GM12878 (cell line): ENCODE measurements around the gene RNF220. TPM values are rescaled to one million over a fixed set of nuclear protein-coding genes. Genes with fewer than 3 reads are reported as not detected.

ENCODE experiments used
- ATAC-seq: fragments of 200-7000 bp; cut with Tn5 transposase; 3 replicates; pipeline ENCODE4 v1.9.1; 2020; ENCODE audit warnings: mild to moderate bottlenecking, moderate library complexity
- BruUV-seq: library from RNA; stranded (reverse); fragments of 400-500 nt; replicated peaks from 2 replicates; lab custom pipeline; 2021; lab: Mats Ljungman, UMichigan
- CTCF ChIA-PET: fragments of 300-600 bp; sonication (Branson Sonifier 250); formaldehyde crosslinking; extraction: SDS; loops from one replicate; lab custom pipeline; 2021; ENCODE audit warnings: inconsistent platforms; lab: Yijun Ruan, JAX
- POLR2A ChIA-PET: fragments of 350-600 bp; formaldehyde crosslinking; extraction: SDS; loops from one replicate; lab custom pipeline; 2021; ENCODE audit warnings: inconsistent platforms; lab: Charles Lee
- RAD21 ChIA-PET: fragments of 300-600 bp; sonication (Branson Sonifier 250); formaldehyde crosslinking; loops from one replicate; lab custom pipeline; 2023; ENCODE audit warnings: antibody characterized with exemption; ENCODE audit not compliant: unreplicated experiment; lab: Charles Lee
- SMC1A ChIA-PET: fragments of 300-600 bp; sonication (Branson Sonifier 250); formaldehyde crosslinking; loops from one replicate; lab custom pipeline; 2023; ENCODE audit not compliant: unreplicated experiment, uncharacterized antibody; lab: Charles Lee
- DNase-seq: peaks from one replicate; pipeline ENCODE4 v3.0.0-alpha.2; 2011; ENCODE audit warnings: low read depth, low spot score
- FAIRE-seq: peaks from 3 replicates; lab custom pipeline; 2011; peaks lifted over from hg19 to GRCh38; lab: Jason Lieb, UNC
- H2AFZ ChIP-seq: 2 replicates; pipeline ENCODE4 v1.6.0; 2011; ENCODE audit warnings: low read depth, low read length, control low read depth; ENCODE audit not compliant: control insufficient read depth
- H3K27ac ChIP-seq: 2 replicates; pipeline ENCODE4 v1.5.1; 2011; ENCODE audit warnings: control low read depth; ENCODE audit not compliant: control insufficient read depth, insufficient read depth
- H3K27me3 ChIP-seq, 2 experiments: replicated peaks in 1 of 2; 2 replicates each; pipeline versions ENCODE4 v1.6.0 to v1.6.1; 2011; ENCODE audit warnings: low read length in 1 of 2; ENCODE audit not compliant: control insufficient read depth in 2 of 2, insufficient read depth in 2 of 2
- H3K36me3 ChIP-seq, 2 experiments: 2 replicates each; pipeline ENCODE4 v1.5.1; 2011; ENCODE audit warnings: low read length in 1 of 2; ENCODE audit not compliant: control insufficient read depth in 2 of 2, insufficient read depth in 2 of 2
- H3K4me1 ChIP-seq: 2 replicates; pipeline ENCODE4 v1.6.1; 2011; ENCODE audit warnings: mild to moderate bottlenecking, low read length, moderate library complexity, mixed read lengths; ENCODE audit not compliant: control insufficient read depth, insufficient read depth
- H3K4me2 ChIP-seq: 2 replicates; pipeline ENCODE4 v1.6.0; 2011; ENCODE audit warnings: control low read depth; ENCODE audit not compliant: control insufficient read depth, insufficient read depth
- H3K4me3 ChIP-seq: fragments of 200-600 bp; sonication (generic); 2 replicates; pipeline ENCODE4 v1.5.1; 2016
- H3K79me2 ChIP-seq: 2 replicates; pipeline ENCODE4 v1.6.0; 2011; ENCODE audit warnings: low read length; ENCODE audit not compliant: control insufficient read depth, insufficient read depth
- H3K9ac ChIP-seq: 2 replicates; pipeline ENCODE4 v1.8.0; 2011; ENCODE audit warnings: low read length, control low read depth, mixed read lengths; ENCODE audit not compliant: control insufficient read depth, insufficient read depth
- H3K9me3 ChIP-seq: replicated peaks from 3 replicates; pipeline ENCODE4 v1.5.1; 2011; ENCODE audit warnings: mild to moderate bottlenecking, low read length; ENCODE audit not compliant: control insufficient read depth, insufficient read depth
- H4K20me1 ChIP-seq: 2 replicates; pipeline ENCODE4 v1.6.0; 2011; ENCODE audit not compliant: control insufficient read depth, insufficient read depth
- ATF2 ChIP-seq: IDR thresholded peaks from 2 replicates; pipeline ENCODE4 v1.6.1; 2012; ENCODE audit warnings: low read length, inconsistent platforms
- BCL3 ChIP-seq: IDR thresholded peaks from 2 replicates; pipeline ENCODE4 v1.6.1; 2011; ENCODE audit warnings: borderline replicate concordance, low read depth, mild to moderate bottlenecking, moderate library complexity, low read length; ENCODE audit not compliant: insufficient read depth, poor library complexity, severe bottlenecking
- CHD1 ChIP-seq: IDR thresholded peaks from 2 replicates; pipeline ENCODE4 v1.6.1; 2012; ENCODE audit warnings: low read depth, low read length, improper control_type of control experiment
- CHD2 ChIP-seq: IDR thresholded peaks from 2 replicates; pipeline ENCODE4 v1.6.1; 2011; ENCODE audit warnings: low read depth, low read length, improper control_type of control experiment, borderline replicate concordance
- EED ChIP-seq: sonication (generic); IDR thresholded peaks from 2 replicates; pipeline ENCODE4 v1.6.1; 2016; ENCODE audit warnings: antibody characterized with exemption, low read depth
- IKZF2 ChIP-seq, 2 experiments: fragments of 450-650 bp; IDR thresholded peaks; 2 replicates each; pipeline ENCODE4 v1.6.1; 2017; ENCODE audit warnings: mild to moderate bottlenecking in 2 of 2, moderate library complexity in 2 of 2
- KAT2A ChIP-seq: conservative IDR thresholded peaks from 2 replicates; pipeline ENCODE4 v1.6.1; 2011; ENCODE audit warnings: low read depth, low read length; ENCODE audit not compliant: control insufficient read depth
- MTA3 ChIP-seq: IDR thresholded peaks from 2 replicates; pipeline ENCODE4 v1.6.1; 2012; ENCODE audit warnings: low read length, inconsistent platforms, borderline replicate concordance
- SKIL ChIP-seq: fragments of 450-650 bp; IDR thresholded peaks from 2 replicates; pipeline ENCODE4 v1.6.1; 2017; ENCODE audit warnings: mild to moderate bottlenecking, low read depth, inconsistent platforms; ENCODE audit not compliant: poor library complexity, severe bottlenecking
- TCF12 ChIP-seq: IDR thresholded peaks from 2 replicates; pipeline ENCODE4 v1.6.1; 2011; ENCODE audit warnings: low read depth, mild to moderate bottlenecking, low read length
- WGBS: methylation state at CpG from one replicate; pipeline ENCODE4 v1.1.6; 2016; ENCODE audit warnings: low lambda C conversion rate; ENCODE audit not compliant: insufficient replicate concordance, insufficient coverage; ENCODE audit errors: missing lambda C conversion rate; 5-methylcytosine and 5-hydroxymethylcytosine counted together
- in situ Hi-C: fragments of 300-500 bp; cut with MboI; formaldehyde crosslinking; loops from 9 replicates; pipeline ENCODE4 v1.14.3; 2018; ENCODE audit warnings: mixed read lengths
- intact Hi-C: fragments of 100-400 bp; cut with micrococcal nuclease; formaldehyde crosslinking; loops from one replicate; pipeline ENCODE4 v1.14.2; 2022; ENCODE audit not compliant: unreplicated experiment
- polyA plus RNA-seq, 11 experiments: library from polyadenylated mRNA; depleted of rRNA in 4 of 11; unstranded in 6 of 11; stranded (reverse) in 5 of 11; fragments of >200 nt; fragmentation: Nextera tagmentation in 4 of 11; fragmentation: Illumina TruSeq in 1 of 11; extraction: Ambion mirVana in 4 of 11; extraction: Trizol in 1 of 11; gene quantifications; 1 replicate in 1 of 11; 2 replicates in 10 of 11; pipeline versions ENCODE4 v1.2.1 to v1.2.3, GENCODE V29; 2011 to 2016; ENCODE audit warnings: inconsistent platforms in 2 of 11, missing spikeins in 2 of 11, low read depth in 1 of 11
- total RNA-seq, 4 experiments: library from RNA; depleted of rRNA in 3 of 4; stranded (reverse); fragments of >200 nt in 3 of 4; fragmentation: Illumina TruSeq in 1 of 4; extraction: Trizol in 1 of 4; gene quantifications; 2 replicates each; pipeline versions ENCODE4 v1.2.1 to v1.2.3, GENCODE V29; 2013 to 2021

Gene RNF220
- total and polyA plus RNA-seq, 10 of the 15 experiments (the other 5 are each of a cell fraction or from before 2014, with no cell fraction given), result 4.6 to 84.1 (median 53.7) TPM

- Histone ChIP-seq H3K9me3 (no peaks in the 10 kb centered on the region), H3K4me2 (no peak overlapping the region), H3K9ac (no peak overlapping the region), H3K79me2 (no peaks in the 10 kb centered on the region), H3K36me3 (no peaks in the 10 kb centered on the region; a peak in 1 of 4 replicates), H3K27me3 (peaks cover 0 to 1% of the 10 kb centered on the region in 2 experiments; a peak in 2 of 4 replicates), H2AFZ (no peak overlapping the region), H3K4me3 (no peak overlapping the region), H3K27ac (no peak overlapping the region), H4K20me1 (no peaks in the 10 kb centered on the region), H3K4me1 (no peaks in the 10 kb centered on the region)
- in situ Hi-C loops, result no loop called here
- TF ChIP-seq SKIL (no peak), CHD2 (no peak), CHD1 (no peak), IKZF2 (IDR thresholded peaks at IDR 0.05) (no peak), KAT2A (no peak), ATF2 (no peak), TCF12 (no peak), BCL3 (no peak), EED (no peak), MTA3 (no peak)
- DNase-seq (no peak), ATAC-seq (no peak), FAIRE-seq (no peak)
- POLR2A ChIA-PET, result no interaction called here
- intact Hi-C loops, result loop anchor here (1.0 kb wide), 1 partner anchor 43 kb away; no protein-coding TSS in a partner anchor
- BruUV-seq, result no TSS peak
- WGBS, result 67% methylated on average over 20 of the region's 25 CpGs
- SMC1A ChIA-PET, result interaction anchor here (1.1 to 5.3 kb wide), 3 partner anchors 19 to 42 kb away, joined by 3 to 32 read pairs (median 6); no protein-coding TSS in a partner anchor
- CTCF ChIA-PET, result interaction anchor here (1.0 to 3.0 kb wide), 7 partner anchors 14 to 112 kb away, joined by 3 to 55 read pairs (median 4); no protein-coding TSS in a partner anchor
- RAD21 ChIA-PET, result interaction anchor here (1.1 kb wide), 2 partner anchors 43 to 87 kb away, joined by 4 to 5 read pairs; no protein-coding TSS in a partner anchor
Measured at GRCh38 chr1:44609768-44610526, 204.9 kb downstream of the RNF220 start.
